K562 (cell line): ENCODE data around the gene DBNDD2. TPM values are rescaled to one million over a fixed set of nuclear protein-coding genes. Genes with fewer than 3 reads are reported as not detected.
A peak's percentile ranks its signal among the peaks of the same experiment; 100 is the strongest.

Source experiments
- COPS2 ChIP-seq: fragments of 450-650 bp; conservative IDR thresholded peaks from 2 replicates; pipeline ENCODE4 v1.6.1; 2016; ENCODE audit warnings: mild to moderate bottlenecking, moderate library complexity
- FOXJ2 ChIP-seq: fragments of 200-800 bp; sonication (Bioruptor generic); IDR thresholded peaks from 2 replicates; pipeline ENCODE4 v1.6.1; 2016; ENCODE audit warnings: missing genetic modification characterization, missing compliant biosample characterization
- KAT2B ChIP-seq: IDR thresholded peaks from one replicate; pipeline ENCODE4 v1.6.1; 2012; ENCODE audit warnings: low read depth, mild to moderate bottlenecking, control low read depth, inconsistent platforms, low read length, moderate library complexity
- SIN3A ChIP-seq, 2 experiments: fragments of 150-350 bp in 1 of 2; IDR thresholded peaks; 2 replicates each; pipeline ENCODE4 v1.6.1; 2011 to 2016; ENCODE audit warnings: borderline replicate concordance in 2 of 2, low read depth in 2 of 2, low read length in 2 of 2, mild to moderate bottlenecking in 2 of 2, moderate library complexity in 2 of 2; ENCODE audit not compliant: control insufficient read depth in 1 of 2
- ZBTB40 ChIP-seq, 2 experiments: fragments of 450-650 bp in 1 of 2; sonication (generic) in 1 of 2; formaldehyde crosslinking in 1 of 2; IDR thresholded peaks; 2 replicates each; pipeline versions ENCODE4 v1.7.1 to v1.9.0; 2016 to 2022; ENCODE audit warnings: inconsistent platforms in 1 of 2, mild to moderate bottlenecking in 1 of 2, missing genetic modification reagents in 1 of 2
- ZNF212 ChIP-seq: fragments of 450-650 bp; formaldehyde crosslinking; IDR thresholded peaks from 2 replicates; pipeline ENCODE4 v1.4.0; 2020; ENCODE audit warnings: mild to moderate bottlenecking
- ZNF3 ChIP-seq: fragments of 250-450 bp; sonication (Bioruptor Pico); IDR thresholded peaks from 2 replicates; pipeline ENCODE4 v1.5.0; 2021; ENCODE audit warnings: mild to moderate bottlenecking, moderate library complexity
- ZNF57 ChIP-seq: fragments of 450-650 bp; formaldehyde crosslinking; IDR thresholded peaks from 2 replicates; pipeline ENCODE4 v1.4.0; 2020; ENCODE audit warnings: mild to moderate bottlenecking, moderate library complexity
- polyA plus RNA-seq, 8 experiments: library from polyadenylated mRNA; depleted of rRNA in 4 of 8; stranded (reverse) in 5 of 8; unstranded in 3 of 8; fragments of >200 nt; fragmentation: Nextera tagmentation in 2 of 8; fragmentation: Illumina TruSeq in 1 of 8; extraction: Ambion mirVana in 2 of 8; extraction: Trizol in 1 of 8; gene quantifications; 2 replicates each; pipeline versions ENCODE4 v1.2.1 to v1.2.3, GENCODE V29; 2011 to 2014; ENCODE audit warnings: inconsistent platforms in 1 of 8, missing spikeins in 1 of 8
- total RNA-seq, 7 experiments: library from RNA; depleted of rRNA in 6 of 7; stranded (reverse); fragments of >200 nt in 6 of 7; fragmentation: Illumina TruSeq in 2 of 7; extraction: Trizol in 2 of 7; gene quantifications; 2 replicates each; pipeline versions ENCODE4 v1.2.1 to v1.2.3, GENCODE V29; 2011 to 2021; ENCODE audit warnings: low replicate concordance in 1 of 7
- TF ChIP-seq, protein P1 (sequence below): fragments of 250-450 bp; sonication (Bioruptor Pico); IDR thresholded peaks from 2 replicates; pipeline ENCODE4 v1.5.0; 2020; ENCODE audit warnings: mild to moderate bottlenecking, borderline replicate concordance
- TF ChIP-seq, protein P2 (sequence below): fragments of 450-650 bp; formaldehyde crosslinking; conservative IDR thresholded peaks from 2 replicates; pipeline ENCODE4 v1.4.0; 2022; ENCODE audit warnings: mild to moderate bottlenecking, missing genetic modification characterization

Gene DBNDD2
- total and polyA plus RNA-seq, 9 of the 15 experiments (the other 6 are each of a cell fraction or from before 2014, with no cell fraction given) = 12.8 to 64.0 (median 35.8) TPM

- TF ChIP-seq, protein P1, sequence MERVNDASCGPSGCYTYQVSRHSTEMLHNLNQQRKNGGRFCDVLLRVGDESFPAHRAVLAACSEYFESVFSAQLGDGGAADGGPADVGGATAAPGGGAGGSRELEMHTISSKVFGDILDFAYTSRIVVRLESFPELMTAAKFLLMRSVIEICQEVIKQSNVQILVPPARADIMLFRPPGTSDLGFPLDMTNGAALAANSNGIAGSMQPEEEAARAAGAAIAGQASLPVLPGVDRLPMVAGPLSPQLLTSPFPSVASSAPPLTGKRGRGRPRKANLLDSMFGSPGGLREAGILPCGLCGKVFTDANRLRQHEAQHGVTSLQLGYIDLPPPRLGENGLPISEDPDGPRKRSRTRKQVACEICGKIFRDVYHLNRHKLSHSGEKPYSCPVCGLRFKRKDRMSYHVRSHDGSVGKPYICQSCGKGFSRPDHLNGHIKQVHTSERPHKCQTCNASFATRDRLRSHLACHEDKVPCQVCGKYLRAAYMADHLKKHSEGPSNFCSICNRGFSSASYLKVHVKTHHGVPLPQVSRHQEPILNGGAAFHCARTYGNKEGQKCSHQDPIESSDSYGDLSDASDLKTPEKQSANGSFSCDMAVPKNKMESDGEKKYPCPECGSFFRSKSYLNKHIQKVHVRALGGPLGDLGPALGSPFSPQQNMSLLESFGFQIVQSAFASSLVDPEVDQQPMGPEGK = no peak
- TF ChIP-seq COPS2 (no peak), ZNF3 (no peak), SIN3A (IDR thresholded peaks at IDR 0.05; ENCODE audit: borderline replicate concordance in 2 of 2, control insufficient read depth in 1 of 2, low read depth in 2 of 2, low read length in 2 of 2) (no peak), ZNF212 (CRISPR knock-in tag) (no peak), ZBTB40 (IDR thresholded peaks at IDR 0.05) (0 out of 2 replicates have a peak, but pooled peaks have one; percentile 28), ZBTB40 (CRISPR knock-in tag; IDR thresholded peaks at IDR 0.05) (no peak), KAT2B (no peak), ZNF57 (CRISPR knock-in tag) (no peak), FOXJ2 (tag) (no peak)
- TF ChIP-seq, protein P2, sequence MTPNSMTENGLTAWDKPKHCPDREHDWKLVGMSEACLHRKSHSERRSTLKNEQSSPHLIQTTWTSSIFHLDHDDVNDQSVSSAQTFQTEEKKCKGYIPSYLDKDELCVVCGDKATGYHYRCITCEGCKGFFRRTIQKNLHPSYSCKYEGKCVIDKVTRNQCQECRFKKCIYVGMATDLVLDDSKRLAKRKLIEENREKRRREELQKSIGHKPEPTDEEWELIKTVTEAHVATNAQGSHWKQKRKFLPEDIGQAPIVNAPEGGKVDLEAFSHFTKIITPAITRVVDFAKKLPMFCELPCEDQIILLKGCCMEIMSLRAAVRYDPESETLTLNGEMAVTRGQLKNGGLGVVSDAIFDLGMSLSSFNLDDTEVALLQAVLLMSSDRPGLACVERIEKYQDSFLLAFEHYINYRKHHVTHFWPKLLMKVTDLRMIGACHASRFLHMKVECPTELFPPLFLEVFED (CRISPR knock-in tag) = no peak
- TF ChIP-seq, all 486 proteins: peak for 7
Measured at GRCh38 chr20:45405571-45406259, 2.4 kb upstream of the DBNDD2 start (continued).
